GM18520 (cell line): ENCODE data around the gene TAOK1.

Experiments
- ATAC-seq: cut with Tn5 transposase; IDR thresholded peaks from one replicate; pipeline ENCODE4 v1.9.1; 2021; ENCODE audit not compliant: unreplicated experiment

TAOK1 gene

GRCh38 chr17:29579866-29580771 lies 190.0 kb downstream of the TAOK1 start:
- peak; percentile 79 for ATAC-seq

- no peak for ATAC-seq
Measured at GRCh38 chr17:29581583-29582253, 191.6 kb downstream of the TAOK1 start.

GRCh38 chr17:29582254-29582765 lies 192.1 kb downstream of the TAOK1 start:
- ATAC-seq = no peak

- ATAC-seq = no peak
Measured at GRCh38 chr17:29582772-29583171, 192.6 kb downstream of the TAOK1 start.

- ATAC-seq = no peak
Measured at GRCh38 chr17:29583324-29584248, 193.4 kb downstream of the TAOK1 start.

GRCh38 chr17:29584452-29585079 lies 194.4 kb downstream of the TAOK1 start:
- no peak for ATAC-seq

- no peak for ATAC-seq
Measured at GRCh38 chr17:29585080-29585751, 195.1 kb downstream of the TAOK1 start.

GRCh38 chr17:29586676-29587469 lies 196.7 kb downstream of the TAOK1 start:
- no peak for ATAC-seq

GRCh38 chr17:29587591-29587990 lies 197.4 kb downstream of the TAOK1 start:
- no peak for ATAC-seq

GRCh38 chr17:29588017-29588561 lies 197.9 kb downstream of the TAOK1 start:
- no peak for ATAC-seq

GRCh38 chr17:29588562-29589411 lies 198.6 kb downstream of the TAOK1 start:
- peak; percentile 12 for ATAC-seq

GRCh38 chr17:29589524-29590410 lies 199.6 kb downstream of the TAOK1 start, which contains the start of gene GIT1:
TSS of gene GIT1 (minus strand) at chr17:29589648. CDS start at chr17:29589378, 270 bp downstream.
- ATAC-seq = peak; percentile 52

GRCh38 chr17:29590411-29591145 lies 200.4 kb downstream of the TAOK1 start:
- no peak for ATAC-seq

- no peak for ATAC-seq
Measured at GRCh38 chr17:29591146-29591736, 201.1 kb downstream of the TAOK1 start.

GRCh38 chr17:29591737-29592608 lies 201.8 kb downstream of the TAOK1 start:
- no peak for ATAC-seq
